GM23338 (cell line): ENCODE data around the gene TYK2. TPM values are rescaled to one million over a fixed set of nuclear protein-coding genes. Genes with fewer than 3 reads are reported as not detected.

Experiments
- ATAC-seq: fragments of 200-7000 bp; cut with Tn5 transposase; 3 replicates; pipeline ENCODE4 v1.9.1; 2020
- DNase-seq: peaks from one replicate; pipeline ENCODE4 v3.0.0-alpha.2; 2015; ENCODE audit warnings: low spot score
- H2AFZ ChIP-seq: fragments of 200-600 bp; sonication (generic); 2 replicates; pipeline ENCODE4 v1.8.0; 2016; ENCODE audit warnings: antibody characterized with exemption, mild to moderate bottlenecking, moderate library complexity
- H3F3A ChIP-seq: fragments of 200-600 bp; sonication (generic); replicated peaks from 2 replicates; pipeline ENCODE4 v1.8.0; 2017; ENCODE audit warnings: antibody characterized with exemption, mixed run types, low read depth
- H3K27ac ChIP-seq: fragments of 200-600 bp; sonication (generic); 2 replicates; pipeline ENCODE4 v1.6.1; 2016; ENCODE audit warnings: low read depth
- H3K27me3 ChIP-seq: fragments of 200-600 bp; sonication (generic); 2 replicates; pipeline ENCODE4 v1.8.0; 2016; ENCODE audit warnings: mild to moderate bottlenecking, mixed run types, moderate library complexity; ENCODE audit not compliant: insufficient read depth
- H3K36me3 ChIP-seq: fragments of 200-600 bp; sonication (generic); 2 replicates; pipeline ENCODE4 v1.8.0; 2016; ENCODE audit warnings: mild to moderate bottlenecking; ENCODE audit not compliant: insufficient read depth
- H3K4me1 ChIP-seq: fragments of 200-600 bp; sonication (generic); 2 replicates; pipeline ENCODE4 v1.8.0; 2016; ENCODE audit warnings: mild to moderate bottlenecking, moderate library complexity; ENCODE audit not compliant: insufficient read depth
- H3K4me2 ChIP-seq: fragments of 200-600 bp; sonication (generic); 2 replicates; pipeline ENCODE4 v1.7.1; 2017; ENCODE audit warnings: mixed run types
- H3K4me3 ChIP-seq: fragments of 200-600 bp; sonication (generic); 2 replicates; pipeline ENCODE4 v1.6.1; 2016; ENCODE audit warnings: mixed run types
- H3K79me2 ChIP-seq: fragments of 200-600 bp; sonication (generic); replicated peaks from 2 replicates; pipeline ENCODE4 v1.8.0; 2017; ENCODE audit warnings: mild to moderate bottlenecking; ENCODE audit not compliant: insufficient read depth
- H3K9me2 ChIP-seq: fragments of 200-600 bp; sonication (generic); 2 replicates; pipeline ENCODE4 v1.8.0; 2017; ENCODE audit not compliant: insufficient read depth
- H4K20me1 ChIP-seq: fragments of 200-600 bp; sonication (generic); replicated peaks from 2 replicates; pipeline ENCODE4 v1.8.0; 2017; ENCODE audit warnings: mild to moderate bottlenecking; ENCODE audit not compliant: insufficient read depth
- H3K27ac Mint-ChIP-seq: 2 replicates; pipeline ENCODE4 v1.8.0; 2020; ENCODE audit warnings: inconsistent platforms, mild to moderate bottlenecking, moderate library complexity, mixed read lengths
- H3K27me3 Mint-ChIP-seq: 3 replicates; pipeline ENCODE4 v1.8.0; 2022; ENCODE audit warnings: low read depth, mild to moderate bottlenecking, moderate library complexity, mixed read lengths, inconsistent platforms; ENCODE audit not compliant: insufficient read depth, poor library complexity
- H3K36me3 Mint-ChIP-seq: 3 replicates; pipeline ENCODE4 v1.8.0; 2021; ENCODE audit warnings: low read depth, mild to moderate bottlenecking, inconsistent platforms, moderate library complexity, mixed read lengths
- H3K4me1 Mint-ChIP-seq: 3 replicates; pipeline ENCODE4 v1.8.0; 2020; ENCODE audit warnings: mild to moderate bottlenecking, inconsistent platforms, mixed read lengths
- H3K4me3 Mint-ChIP-seq: 3 replicates; pipeline ENCODE4 v1.8.0; 2021; ENCODE audit warnings: moderate library complexity, mild to moderate bottlenecking, inconsistent platforms, mixed read lengths
- H3K9me3 Mint-ChIP-seq: 3 replicates; pipeline ENCODE4 v1.8.0; 2020; ENCODE audit warnings: moderate library complexity, mild to moderate bottlenecking, inconsistent platforms, mixed read lengths
- CREB1 ChIP-seq: fragments of 250-450 bp; sonication (Bioruptor Pico); IDR thresholded peaks from 2 replicates; pipeline ENCODE4 v1.5.0; 2020; ENCODE audit warnings: low read depth, mild to moderate bottlenecking, moderate library complexity
- CTCF ChIP-seq, 2 experiments: fragments of 200-600 bp in 1 of 2; sonication (generic) in 1 of 2; conservative IDR thresholded peaks; 2 replicates each; pipeline versions ENCODE4 v1.5.1 to v1.6.1; 2016 to 2017; ENCODE audit warnings: antibody characterized with exemption in 2 of 2, low read depth in 2 of 2, mild to moderate bottlenecking in 2 of 2, moderate library complexity in 1 of 2
- EZH2 ChIP-seq: fragments of 200-600 bp; sonication (generic); IDR thresholded peaks from one replicate; pipeline ENCODE4 v1.8.0; 2017; ENCODE audit warnings: antibody characterized with exemption, mild to moderate bottlenecking, low read depth; ENCODE audit not compliant: unreplicated experiment
- EZH2phosphoT487 ChIP-seq: fragments of 200-600 bp; sonication (generic); IDR thresholded peaks from one replicate; pipeline ENCODE4 v1.8.1; 2018; ENCODE audit warnings: antibody characterized with exemption; ENCODE audit not compliant: unreplicated experiment
- JUNB ChIP-seq: IDR thresholded peaks from one replicate; pipeline ENCODE4 v1.6.1; 2016; ENCODE audit warnings: antibody characterized with exemption; ENCODE audit not compliant: unreplicated experiment
- NANOG ChIP-seq: IDR thresholded peaks from 2 replicates; pipeline ENCODE4 v1.6.1; 2016; ENCODE audit warnings: antibody characterized with exemption, borderline replicate concordance
- POLR2AphosphoS5 ChIP-seq: IDR thresholded peaks from 2 replicates; pipeline ENCODE4 v1.6.1; 2016; ENCODE audit warnings: antibody characterized with exemption, low read depth
- STAT1 ChIP-seq: IDR thresholded peaks from one replicate; pipeline ENCODE4 v1.6.1; 2016; ENCODE audit warnings: antibody characterized with exemption; ENCODE audit not compliant: unreplicated experiment
- ZNF114 ChIP-seq: fragments of 250-450 bp; sonication (Bioruptor Pico); IDR thresholded peaks from 2 replicates; pipeline ENCODE4 v1.5.0; 2020; ENCODE audit warnings: mild to moderate bottlenecking, moderate library complexity
- ZNF331 ChIP-seq: fragments of 250-450 bp; sonication (Bioruptor Pico); IDR thresholded peaks from 2 replicates; pipeline ENCODE4 v1.5.0; 2020; ENCODE audit warnings: low read depth, mild to moderate bottlenecking, moderate library complexity
- polyA plus RNA-seq: library from polyadenylated mRNA; unstranded; fragments of >200 nt; fragmentation: Nextera tagmentation; extraction: Ambion mirVana; gene quantifications from 2 replicates; pipeline ENCODE4 v1.2.1, GENCODE V29; 2016
- total RNA-seq: library from RNA; depleted of rRNA; stranded (reverse); fragments of >200 nt; shearing (Covaris generic); gene quantifications from 2 replicates; pipeline ENCODE4 v1.2.3, GENCODE V29; 2014
- TF ChIP-seq, protein P1 (sequence below): IDR thresholded peaks from one replicate; pipeline ENCODE4 v1.6.1; 2018; ENCODE audit warnings: antibody characterized with exemption; ENCODE audit not compliant: unreplicated experiment

TYK2 gene
- total and polyA plus RNA-seq, 2 experiments from 2014 or later, result 29.1 to 30.7 TPM

DNA sequence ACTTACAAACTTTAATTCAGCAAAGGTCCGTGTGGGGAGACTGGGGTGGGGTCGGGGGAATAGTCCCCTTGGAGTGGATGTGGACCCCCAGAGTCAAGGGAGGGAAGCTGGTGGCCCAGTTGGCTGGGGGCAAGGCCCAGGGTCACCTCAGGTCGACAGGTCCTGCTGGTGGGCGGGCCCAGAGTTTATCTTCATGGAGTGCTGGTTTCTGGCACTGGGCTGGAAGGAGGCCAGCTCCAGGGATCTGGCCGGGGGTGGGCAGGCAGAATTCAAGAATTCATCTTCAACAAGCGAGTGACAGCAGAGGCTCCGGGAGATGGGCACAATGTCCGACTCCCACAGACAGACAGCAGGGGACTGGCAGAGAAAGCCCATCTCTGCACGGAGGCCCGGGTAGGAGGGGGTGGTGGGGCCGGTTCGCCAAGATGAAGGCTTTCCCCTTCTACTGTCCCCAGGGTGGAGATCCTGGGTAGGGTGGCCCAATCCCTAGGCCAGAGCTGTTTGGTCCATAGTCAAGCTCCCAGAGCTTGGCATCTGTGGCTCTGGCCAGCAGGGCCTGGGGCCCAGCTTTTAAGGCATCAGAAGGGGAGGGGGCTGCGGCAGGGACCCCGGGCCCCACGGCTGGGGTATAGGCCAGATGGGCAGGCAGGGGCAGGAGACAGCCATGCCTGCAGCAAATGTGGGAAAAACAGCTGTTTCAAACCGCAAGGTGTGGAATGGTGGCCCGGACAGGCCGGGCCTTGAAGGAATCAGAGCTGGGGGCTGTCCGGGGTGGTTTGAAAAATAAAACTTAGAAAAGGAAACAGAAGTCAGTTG is 63.9 kb downstream of the TYK2 start:
- Mint-ChIP-seq H3K27me3 (peaks cover 12% of the 10 kb centered on the region), H3K4me1 (peaks cover 13% of the 10 kb centered on the region; the same call in 2 of the 3 replicates), H3K9me3 (no peaks in the 10 kb centered on the region), H3K4me3 (peak overlapping the region; percentile 94), H3K36me3 (peaks cover 32% of the 10 kb centered on the region), H3K27ac (peak overlapping the region; percentile 78)
- H3K4me3 ChIP-seq, result peak overlapping the region; percentile 92
- peaks cover 6% of the 10 kb centered on the region for H3K79me2 ChIP-seq
- no peak for DNase-seq
- peaks cover 3% of the 10 kb centered on the region; the same call in 1 of the 2 replicates for H3K36me3 ChIP-seq
- peaks cover 3% of the 10 kb centered on the region; the same call in 1 of the 2 replicates for H4K20me1 ChIP-seq
- no peak overlapping the region for H2AFZ ChIP-seq
- no peaks in the 10 kb centered on the region for H3K9me2 ChIP-seq
- peak overlapping the region; percentile 92; the same call in 1 of the 2 replicates for H3K4me2 ChIP-seq
- peaks cover 12% of the 10 kb centered on the region; the same call in 1 of the 2 replicates for H3K4me1 ChIP-seq
- no peaks in the 10 kb centered on the region for H3K27me3 ChIP-seq
- peak; percentile 11 for ATAC-seq
- peaks cover 12% of the 10 kb centered on the region for H3F3A ChIP-seq
- TF ChIP-seq JUNB, result no peak
- TF ChIP-seq STAT1, result no peak
- TF ChIP-seq CTCF (conservative IDR thresholded peaks at IDR 0.05; ENCODE audit: low read depth in 2 of 2), result no peak
- TF ChIP-seq, protein P1, sequence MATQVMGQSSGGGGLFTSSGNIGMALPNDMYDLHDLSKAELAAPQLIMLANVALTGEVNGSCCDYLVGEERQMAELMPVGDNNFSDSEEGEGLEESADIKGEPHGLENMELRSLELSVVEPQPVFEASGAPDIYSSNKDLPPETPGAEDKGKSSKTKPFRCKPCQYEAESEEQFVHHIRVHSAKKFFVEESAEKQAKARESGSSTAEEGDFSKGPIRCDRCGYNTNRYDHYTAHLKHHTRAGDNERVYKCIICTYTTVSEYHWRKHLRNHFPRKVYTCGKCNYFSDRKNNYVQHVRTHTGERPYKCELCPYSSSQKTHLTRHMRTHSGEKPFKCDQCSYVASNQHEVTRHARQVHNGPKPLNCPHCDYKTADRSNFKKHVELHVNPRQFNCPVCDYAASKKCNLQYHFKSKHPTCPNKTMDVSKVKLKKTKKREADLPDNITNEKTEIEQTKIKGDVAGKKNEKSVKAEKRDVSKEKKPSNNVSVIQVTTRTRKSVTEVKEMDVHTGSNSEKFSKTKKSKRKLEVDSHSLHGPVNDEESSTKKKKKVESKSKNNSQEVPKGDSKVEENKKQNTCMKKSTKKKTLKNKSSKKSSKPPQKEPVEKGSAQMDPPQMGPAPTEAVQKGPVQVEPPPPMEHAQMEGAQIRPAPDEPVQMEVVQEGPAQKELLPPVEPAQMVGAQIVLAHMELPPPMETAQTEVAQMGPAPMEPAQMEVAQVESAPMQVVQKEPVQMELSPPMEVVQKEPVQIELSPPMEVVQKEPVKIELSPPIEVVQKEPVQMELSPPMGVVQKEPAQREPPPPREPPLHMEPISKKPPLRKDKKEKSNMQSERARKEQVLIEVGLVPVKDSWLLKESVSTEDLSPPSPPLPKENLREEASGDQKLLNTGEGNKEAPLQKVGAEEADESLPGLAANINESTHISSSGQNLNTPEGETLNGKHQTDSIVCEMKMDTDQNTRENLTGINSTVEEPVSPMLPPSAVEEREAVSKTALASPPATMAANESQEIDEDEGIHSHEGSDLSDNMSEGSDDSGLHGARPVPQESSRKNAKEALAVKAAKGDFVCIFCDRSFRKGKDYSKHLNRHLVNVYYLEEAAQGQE, result no peak
- no peak for TF ChIP-seq ZNF114 (CRISPR knock-in tag)
- peak overlapping the region; percentile 83; the same call in 1 of the 2 replicates for H3K27ac ChIP-seq

DNA sequence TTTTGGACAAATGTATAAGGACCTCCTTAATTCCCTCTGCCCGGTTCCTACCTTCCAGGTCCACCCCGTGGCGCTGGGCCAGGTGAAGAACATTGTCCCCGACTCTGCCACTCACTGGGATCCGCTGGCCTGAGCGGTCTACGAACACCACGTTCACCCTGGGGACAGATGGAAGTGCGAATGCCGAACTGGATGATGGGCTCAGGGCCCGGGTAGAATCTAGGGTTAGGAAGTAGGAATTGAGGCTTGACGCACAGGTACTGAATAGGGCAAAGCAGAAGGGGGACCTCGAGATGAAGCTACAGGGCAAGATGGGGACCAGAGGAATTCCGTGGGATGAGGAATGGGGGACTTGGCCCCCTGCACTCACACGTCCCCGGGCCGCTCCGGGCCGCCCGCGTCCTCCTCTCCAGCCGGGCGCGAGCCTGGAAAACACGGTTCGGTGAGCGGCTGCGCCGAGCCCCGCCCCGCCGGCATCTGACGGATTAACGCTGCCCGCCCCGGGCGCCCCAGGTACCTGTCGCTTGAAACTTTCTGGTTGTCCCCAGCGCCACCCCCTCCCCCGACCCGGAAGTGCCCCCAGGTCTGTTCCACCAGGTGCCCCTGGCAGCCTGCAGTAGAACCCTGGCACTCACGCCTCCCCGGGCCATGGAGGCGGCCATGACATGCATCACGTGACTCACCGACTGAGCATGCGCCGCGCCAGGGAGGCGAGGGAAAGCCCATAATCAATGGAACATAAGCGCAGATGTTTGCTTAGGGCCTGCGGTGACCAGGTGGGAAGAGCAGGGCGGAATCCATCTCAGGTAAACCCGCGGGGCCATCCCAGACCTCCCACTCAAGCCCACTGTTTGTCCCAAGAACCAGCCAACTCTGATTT is 64.8 kb downstream of the TYK2 start, which contains the start of gene FDX2:
Gene FDX2 (minus strand): TSS at position 681 of the 880 bp plus-strand sequence. CDS start 19 bp downstream, at position 662.
- Histone ChIP-seq H3K4me1 (peaks cover 12% of the 10 kb centered on the region; the same call in 1 of the 2 replicates), H3K27ac (peak within 1 kb of the TSS; percentile 83; the same call in 1 of the 2 replicates), H3K4me2 (peak within 1 kb of the TSS; percentile 92), H3K9me2 (no peaks in the 10 kb centered on the region), H3K36me3 (peaks cover 3% of the 10 kb centered on the region; the same call in 1 of the 2 replicates), H3K79me2 (peaks cover 6% of the 10 kb centered on the region), H3F3A (peaks cover 12% of the 10 kb centered on the region), H4K20me1 (peaks cover 3% of the 10 kb centered on the region; the same call in 1 of the 2 replicates), H3K4me3 (peak within 1 kb of the TSS; percentile 92), H2AFZ (peak within 1 kb of the TSS; percentile 96), H3K27me3 (no peaks in the 10 kb centered on the region)
- DNase-seq, result peak; percentile 95
- H3K4me3 Mint-ChIP-seq, result peak within 1 kb of the TSS; percentile 94
- ATAC-seq, result peak; percentile 90
- peaks cover 32% of the 10 kb centered on the region for H3K36me3 Mint-ChIP-seq
- peak within 1 kb of the TSS; percentile 92 for H3K27ac Mint-ChIP-seq
- H3K9me3 Mint-ChIP-seq, result no peaks in the 10 kb centered on the region
- peaks cover 13% of the 10 kb centered on the region; the same call in 2 of the 3 replicates for H3K4me1 Mint-ChIP-seq
- H3K27me3 Mint-ChIP-seq, result peaks cover 12% of the 10 kb centered on the region
- TF ChIP-seq CREB1 (CRISPR knock-in tag), result no peak
- no peak for TF ChIP-seq STAT1
- no peak for TF ChIP-seq EZH2
- TF ChIP-seq NANOG, result no peak
- no peak for TF ChIP-seq ZNF331 (CRISPR knock-in tag)
- peak; percentile 86 for TF ChIP-seq POLR2AphosphoS5
- TF ChIP-seq, protein P1, result no peak
- TF ChIP-seq EZH2phosphoT487, result no peak
- no peak for TF ChIP-seq JUNB
